ENCODE measurements around the gene CNOT4.
"Not testable (repeated sequence)": the region's sequence is repeated elsewhere in the genome, so short reads cannot be mapped to it uniquely, and the experiment has no call there.

Gene CNOT4

DNA sequence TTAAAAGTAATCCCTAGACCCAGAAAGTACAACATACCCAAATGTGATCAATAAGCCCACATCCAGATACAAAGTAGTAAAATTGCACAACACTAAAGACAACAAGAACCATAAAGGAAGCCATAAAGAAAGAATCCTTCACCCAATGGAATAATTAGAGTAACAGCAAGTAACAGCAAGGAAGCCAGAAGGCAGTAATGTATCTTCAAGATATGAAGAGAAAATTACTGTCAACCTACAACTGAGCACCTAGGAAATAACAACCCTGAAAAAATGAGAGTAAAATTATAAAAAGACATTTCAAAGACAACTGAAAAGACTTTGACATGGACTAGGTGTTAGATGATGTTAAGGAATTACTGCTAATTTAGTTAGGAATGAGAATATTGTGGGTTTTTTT, 60.5 kb downstream of the CNOT4 start:
- DNase-seq = no peak

DNA sequence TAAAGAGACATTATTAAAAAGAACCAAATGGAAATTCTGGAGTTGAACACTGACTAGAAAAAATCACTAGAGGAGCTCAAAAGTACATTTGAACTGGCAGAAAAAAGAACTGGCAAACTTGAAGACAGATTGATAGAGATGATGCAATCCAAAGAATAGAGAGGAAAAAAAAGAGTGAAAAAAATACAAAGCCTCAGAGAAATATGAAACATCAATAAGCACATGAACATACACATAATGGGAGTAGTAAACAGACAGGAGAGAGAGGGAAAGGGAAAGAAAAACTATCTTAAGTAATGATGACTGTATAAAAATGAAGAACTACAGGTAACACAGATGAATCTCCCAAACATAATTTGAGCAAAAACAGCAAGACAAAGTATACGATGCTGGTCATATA, 61.1 kb downstream of the CNOT4 start:
- DNase-seq = no peak

DNA sequence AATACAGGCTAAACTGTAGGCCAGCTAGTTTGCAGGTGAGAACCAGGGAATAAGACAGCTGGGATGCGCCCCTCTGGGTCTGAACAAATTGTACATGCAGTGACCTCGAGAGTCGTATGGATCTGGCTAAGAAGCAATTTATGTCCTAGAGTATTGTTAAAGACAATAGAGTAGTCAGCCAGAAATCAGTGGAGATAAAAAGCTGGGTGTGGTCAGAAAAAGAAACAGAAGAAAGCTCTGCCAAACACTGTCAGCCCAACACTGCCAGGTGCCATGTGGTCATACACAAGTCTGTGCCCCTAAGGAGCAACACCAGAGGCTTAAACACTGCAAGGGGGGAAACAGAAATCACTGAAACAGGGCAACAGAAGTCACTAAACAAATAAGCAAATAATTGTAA, 62.2 kb downstream of the CNOT4 start:
- no peak for DNase-seq

DNA sequence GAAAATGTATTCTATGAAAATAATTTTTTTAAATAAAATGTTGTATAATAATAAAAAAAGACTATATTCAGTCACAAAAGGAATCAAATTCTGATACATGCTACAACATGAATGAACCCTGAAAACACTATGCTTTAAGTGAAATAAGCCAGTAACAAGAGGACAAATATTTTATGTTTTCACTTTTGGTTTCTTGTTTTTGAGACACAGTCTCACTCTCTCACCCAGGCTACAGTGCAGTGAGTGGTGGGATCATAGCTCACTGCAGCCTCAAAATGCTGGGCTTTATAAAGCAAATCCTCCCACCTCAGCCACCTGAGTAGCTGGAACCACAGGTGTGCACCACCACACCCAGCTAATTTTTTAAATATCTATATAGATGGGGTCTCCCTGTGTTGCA, 64.2 kb downstream of the CNOT4 start:
- DNase-seq = no peak

DNA sequence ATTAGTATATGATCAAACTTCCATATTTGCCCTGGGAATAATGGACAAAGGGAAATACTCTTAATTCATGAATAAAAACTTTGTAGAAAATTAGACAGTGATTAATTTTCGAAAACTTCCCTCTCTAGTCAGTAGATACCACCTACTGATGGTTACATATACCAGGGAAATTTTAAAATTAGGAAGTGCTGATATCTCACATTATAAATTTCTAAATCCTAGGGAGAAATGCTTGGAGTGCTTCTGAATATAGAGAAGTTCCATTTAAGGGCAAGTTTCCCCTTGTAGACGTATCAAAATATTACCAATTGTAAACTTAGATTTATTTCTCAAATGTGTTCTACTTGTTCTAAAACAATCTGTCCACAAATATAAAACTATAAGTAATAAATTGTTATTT, 64.6 kb downstream of the CNOT4 start:
- not testable (repeated sequence) for DNase-seq

DNA sequence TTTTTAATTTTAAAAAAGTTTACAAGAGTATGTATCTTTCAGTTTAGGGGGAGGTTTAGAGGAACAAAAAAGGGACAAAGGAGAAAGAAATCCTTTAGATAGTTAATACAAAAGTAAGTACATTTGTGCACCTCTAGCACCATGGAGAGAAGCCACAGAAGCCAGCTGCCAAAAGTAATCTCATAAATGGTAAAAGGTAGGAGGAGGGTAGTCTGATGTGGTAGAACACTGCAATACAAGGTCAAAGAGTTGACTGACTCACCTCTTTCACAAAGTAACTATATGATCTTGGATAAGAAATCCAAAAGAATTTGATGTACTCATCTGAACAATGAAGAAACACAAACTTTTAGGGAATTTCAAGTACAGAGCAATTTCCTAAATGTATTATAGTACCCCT, 68.1 kb downstream of the CNOT4 start:
- no peak for DNase-seq

DNA sequence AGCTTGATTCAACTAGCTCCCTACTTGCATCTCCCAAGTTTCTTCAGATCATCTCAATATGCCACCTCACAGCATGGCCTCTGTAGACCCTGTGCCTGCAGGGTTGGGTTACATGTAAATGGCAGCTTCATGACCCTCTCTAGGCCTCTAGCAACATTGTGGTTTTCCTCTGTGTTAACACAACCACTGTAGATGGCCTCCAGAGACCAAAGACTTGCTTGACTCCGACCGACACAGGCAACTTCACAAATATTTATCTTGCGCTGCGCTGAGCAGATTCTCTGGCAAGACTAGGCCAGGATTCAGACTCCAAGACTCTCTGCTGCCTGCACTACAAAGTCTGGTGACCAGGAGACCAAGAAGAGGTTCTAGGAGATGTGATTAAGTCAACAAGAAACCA, 75.9 kb downstream of the CNOT4 start:
- DNase-seq = no peak

DNA sequence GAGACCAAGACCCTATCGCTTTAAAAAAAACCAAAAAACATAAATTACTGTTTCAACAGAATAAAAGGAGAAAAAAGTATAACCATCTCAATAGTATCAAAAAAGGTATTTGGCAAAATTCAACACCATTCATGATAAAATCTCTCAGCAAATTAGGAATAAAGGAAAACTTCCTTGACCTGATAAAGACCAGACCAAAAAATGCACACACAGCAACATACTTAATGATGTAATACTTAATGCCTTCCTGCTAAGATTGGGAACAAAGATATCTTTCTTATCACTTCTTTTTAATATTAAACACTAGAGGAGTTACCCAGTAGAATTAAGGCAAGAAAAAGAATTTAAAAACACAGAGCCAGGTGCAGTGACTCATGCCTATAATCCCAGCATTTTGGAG, 79.3 kb downstream of the CNOT4 start:
- no peak for DNase-seq

DNA sequence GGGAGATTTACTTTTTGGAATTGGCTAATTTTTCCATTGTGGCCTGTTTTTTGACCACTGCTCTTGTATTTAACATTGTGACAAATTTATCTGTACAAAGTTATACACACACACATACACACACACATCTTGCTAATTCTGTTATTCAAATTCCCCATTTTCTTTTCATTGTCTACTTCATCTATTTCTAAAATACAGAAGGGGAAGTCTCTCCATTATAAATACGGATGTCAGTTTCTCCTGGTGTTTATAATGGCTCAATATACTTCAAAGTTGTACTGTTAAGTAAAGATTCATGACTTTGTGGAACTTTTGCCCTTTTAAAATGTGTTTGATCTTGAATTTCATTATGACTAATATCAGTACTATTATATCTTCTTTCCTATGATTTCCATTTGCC, 81.0 kb downstream of the CNOT4 start:
- DNase-seq = no peak

DNA sequence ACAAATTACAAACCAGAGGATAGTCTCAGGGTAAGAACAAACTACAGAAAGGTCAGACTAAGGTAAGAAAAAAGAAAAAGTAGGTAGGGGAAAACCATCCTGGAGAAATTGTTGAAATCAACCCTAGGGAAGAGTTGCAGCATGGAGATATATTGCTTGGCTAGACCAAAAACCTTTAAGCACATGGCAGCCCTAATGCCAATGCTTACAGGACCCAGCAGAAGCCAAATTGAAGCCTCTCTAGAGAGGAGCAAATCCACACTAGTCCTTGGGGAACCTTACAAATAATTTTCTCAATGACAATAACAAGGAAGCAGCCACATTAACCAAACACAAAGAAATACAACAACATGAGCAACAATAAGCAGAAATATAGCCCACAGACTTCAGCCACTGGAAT, 81.9 kb downstream of the CNOT4 start:
- no peak for DNase-seq

DNA sequence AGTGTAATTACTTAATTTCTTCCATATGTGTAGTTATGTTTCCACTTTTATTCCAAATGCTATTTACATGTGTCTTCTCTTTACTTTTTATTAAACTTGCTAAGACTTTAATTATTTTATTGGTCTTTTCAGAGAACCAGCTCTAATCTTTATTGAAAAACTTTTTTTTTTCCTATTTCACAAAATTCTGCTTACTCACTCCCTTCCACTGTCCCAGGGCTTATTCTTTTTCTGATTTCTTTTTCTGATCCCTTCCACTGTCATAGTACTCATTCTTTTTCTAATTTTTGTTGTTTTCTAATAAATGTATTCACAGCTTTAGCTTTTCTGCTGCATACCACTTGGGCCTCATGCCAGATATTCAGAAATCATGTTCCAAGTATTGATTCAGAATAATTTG, 82.7 kb downstream of the CNOT4 start:
- DNase-seq = no peak

DNA sequence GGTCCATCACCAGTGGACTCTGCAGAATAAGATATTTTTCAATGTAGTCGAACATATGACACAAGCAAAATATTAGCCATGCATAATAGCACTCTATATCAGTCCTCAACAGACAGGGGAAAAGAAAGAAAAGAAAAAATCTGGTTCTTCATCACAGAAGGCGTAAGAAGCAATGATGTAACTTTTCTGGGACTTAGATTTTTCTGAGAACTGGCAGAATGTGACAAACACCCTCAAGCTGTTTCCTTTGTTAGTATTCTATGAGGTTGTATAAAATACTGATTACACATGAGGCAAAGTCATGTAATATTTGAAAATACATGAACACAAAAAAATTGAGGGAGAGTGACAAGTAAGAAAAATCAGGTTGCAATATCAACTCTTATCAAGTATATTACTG, 84.9 kb downstream of the CNOT4 start:
- DNase-seq = no peak

DNA sequence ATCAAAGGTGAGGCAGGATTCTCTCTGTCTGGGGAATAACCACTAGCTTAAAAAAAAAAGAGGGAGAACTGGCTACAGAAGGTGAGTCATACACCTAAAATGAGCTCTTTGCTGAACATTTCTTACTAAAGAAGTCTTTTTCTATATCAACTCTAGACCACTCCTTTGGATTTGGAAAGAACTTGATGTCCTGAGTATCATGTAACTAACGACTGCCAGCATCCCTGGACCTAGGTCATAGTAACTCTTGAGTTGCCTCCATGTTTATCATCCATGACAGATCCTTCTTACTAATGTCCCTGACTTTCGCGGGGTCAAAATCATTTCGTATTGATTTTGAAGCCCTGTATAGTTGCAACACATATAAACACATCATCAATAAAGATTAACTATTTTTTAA, 89.1 kb downstream of the CNOT4 start:
- DNase-seq = no peak

DNA sequence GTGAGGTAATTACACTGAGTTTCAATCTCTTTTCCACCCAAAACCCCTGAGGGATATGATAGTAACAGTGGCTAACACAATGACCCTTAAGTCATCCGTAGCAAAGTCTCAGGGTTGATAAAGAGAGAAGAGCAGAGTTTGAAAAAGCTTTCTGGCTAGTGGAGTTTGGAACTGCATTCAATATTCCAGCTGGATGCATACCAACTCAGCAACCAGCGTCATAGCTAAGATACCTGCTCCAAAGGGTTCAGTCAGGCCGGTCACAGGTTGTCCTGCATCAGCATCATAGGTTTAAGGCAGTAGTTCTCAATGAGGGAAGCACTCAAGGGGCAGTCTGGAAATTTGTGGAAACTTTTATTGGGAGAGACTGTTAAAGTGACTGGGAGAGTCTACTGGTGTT, 93.5 kb downstream of the CNOT4 start:
- DNase-seq = no peak

DNA sequence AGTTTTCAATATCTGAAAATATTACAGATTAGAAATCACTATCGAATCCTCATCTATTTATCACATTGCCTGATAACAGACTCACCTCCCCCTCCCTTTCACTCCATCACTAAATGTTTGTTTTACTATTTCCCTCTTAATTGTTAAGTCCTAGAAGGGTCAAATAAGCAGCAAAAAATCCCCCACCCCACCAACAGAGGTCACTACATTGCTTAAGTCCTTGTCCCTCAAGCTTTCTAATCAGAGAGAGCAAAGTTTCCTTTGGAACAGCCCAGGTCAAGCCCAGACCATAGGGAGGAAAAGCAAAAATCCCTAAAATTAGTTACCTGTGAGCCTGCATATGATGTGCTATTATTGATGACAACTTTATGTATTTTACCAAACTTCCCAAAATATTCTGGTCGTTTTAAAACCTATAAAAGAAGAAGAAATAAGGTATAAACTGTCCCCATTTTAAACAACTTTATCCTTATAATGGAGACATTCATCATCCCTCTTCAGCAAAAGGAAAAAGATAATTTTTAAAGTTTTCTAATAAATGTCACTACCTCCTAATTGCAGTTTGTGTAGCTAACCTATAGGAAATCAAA, 95.0 kb downstream of the CNOT4 start:
- no peak for DNase-seq

DNA sequence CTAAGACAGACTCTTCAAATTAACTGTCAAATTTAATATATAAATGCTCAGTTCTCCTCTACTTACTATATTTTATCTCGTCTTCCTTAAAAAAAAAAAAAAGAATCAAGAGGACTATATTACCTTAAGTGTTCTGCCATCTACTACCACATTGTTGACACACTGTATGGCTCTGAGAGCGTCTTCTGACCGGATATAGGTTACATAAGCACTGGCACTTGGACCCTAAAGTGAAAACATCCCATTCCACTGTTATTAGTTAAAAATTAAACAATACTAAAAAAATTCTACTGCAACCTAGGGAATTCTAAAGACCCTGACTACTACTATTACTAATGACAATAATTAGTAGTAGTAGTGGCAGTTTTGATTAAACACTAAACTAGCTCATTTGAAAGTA, 95.7 kb downstream of the CNOT4 start:
- no peak for DNase-seq

DNA sequence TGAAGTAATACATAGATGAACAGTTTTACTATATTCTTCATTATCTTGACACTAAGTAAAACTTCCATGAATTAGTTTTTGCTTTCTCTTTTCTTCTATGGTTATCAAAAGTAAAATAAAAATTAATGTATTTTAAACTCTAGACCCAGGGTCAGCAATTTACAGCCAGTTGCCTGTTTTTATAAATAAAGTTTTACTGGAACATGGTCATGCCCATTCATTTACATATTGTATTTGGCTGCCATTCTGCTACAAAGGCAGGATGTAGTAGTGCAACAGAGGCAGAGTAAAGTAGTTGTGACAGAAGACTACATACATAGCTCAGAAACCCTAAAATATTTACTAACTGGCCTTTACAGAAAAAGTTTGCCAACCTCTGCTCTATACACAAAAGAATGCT, 98.8 kb downstream of the CNOT4 start:
- DNase-seq = no peak

DNA sequence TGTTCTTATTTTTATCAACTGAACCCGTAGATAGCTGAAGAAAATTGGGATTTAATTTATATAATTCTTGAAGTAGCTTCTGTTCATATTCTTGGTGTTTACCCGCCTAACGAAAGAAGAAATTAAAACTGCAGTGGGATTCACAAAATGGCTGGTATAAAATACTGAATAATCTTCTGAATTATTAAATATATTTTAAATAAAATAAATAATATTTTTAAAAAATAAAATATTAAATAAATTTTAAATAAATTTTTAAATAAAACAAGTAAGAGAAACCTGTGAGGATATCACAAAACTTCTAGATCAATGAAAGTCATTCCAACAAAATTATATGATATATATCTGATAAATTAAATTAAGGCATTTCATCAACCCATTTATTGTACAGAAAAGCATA, 99.4 kb downstream of the CNOT4 start:
- no peak for DNase-seq

DNA sequence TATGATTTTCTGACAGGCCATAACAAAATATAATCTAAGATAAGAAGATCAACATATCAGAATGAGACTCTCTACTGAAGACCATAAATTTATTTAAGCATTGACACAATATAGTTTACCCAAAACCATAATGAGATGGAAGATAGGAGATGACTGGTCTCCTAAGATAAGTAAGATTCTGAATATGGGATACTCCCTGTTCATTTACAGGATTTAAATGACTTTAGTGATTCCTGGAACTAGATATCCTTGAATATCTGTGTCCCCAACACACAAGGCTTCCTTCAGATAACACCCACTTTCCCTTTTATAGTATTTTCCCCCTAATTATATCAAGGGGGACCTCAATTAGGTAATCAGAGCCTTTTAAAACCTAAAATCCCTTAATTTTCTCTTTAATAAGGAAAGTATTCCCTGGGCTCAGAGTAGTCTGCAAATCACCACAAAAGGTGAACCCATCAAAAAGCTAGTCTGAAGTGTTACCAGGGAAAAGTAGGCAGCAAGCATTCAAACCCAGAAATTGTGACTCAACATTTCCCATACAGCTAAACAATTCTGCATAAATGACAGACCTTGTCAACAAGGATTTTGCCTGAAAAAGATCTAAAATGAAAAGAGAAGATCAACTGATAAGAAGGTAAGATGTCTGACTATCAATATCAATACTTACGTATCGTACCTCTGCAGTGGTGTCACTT, 99.9 kb downstream of the CNOT4 start:
- DNase-seq = no peak

DNA sequence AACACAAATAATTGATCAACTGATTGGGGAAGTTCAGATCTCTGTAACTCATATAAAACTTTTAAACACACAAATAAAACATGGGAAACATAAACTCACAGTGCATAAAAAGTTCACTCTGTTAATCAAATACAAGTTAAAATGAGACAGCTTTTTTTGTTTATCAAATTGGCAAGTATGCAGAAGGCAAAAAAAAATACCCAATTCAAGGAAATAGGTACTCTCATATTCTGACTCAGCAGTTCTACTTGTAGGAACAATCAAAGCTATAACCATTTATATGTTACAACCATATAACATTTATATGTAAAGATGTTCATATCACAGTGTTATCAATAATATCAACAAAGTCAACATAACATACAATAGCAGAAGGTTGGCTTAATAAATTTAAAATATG, 102.0 kb downstream of the CNOT4 start:
- DNase-seq = no peak

DNA sequence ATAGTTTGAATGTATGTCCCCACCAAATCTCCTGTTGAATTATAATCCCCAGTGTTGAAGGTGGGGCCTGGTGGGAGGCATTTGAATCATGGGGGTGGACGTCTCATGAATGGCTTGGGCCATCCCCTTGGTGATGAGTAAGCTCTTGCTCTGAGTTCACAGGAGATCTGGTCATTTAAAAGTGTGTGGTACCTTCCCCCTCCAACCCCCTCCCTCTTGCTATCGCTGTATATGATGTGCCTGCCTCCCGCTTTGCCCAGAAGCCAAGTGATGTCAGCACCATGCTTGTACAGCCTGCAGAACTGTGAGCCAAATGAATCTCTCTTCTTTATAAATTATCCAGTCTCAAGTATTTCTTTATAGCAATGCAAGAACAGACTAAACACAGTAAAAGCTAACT, 103.0 kb downstream of the CNOT4 start:
- DNase-seq = no peak

DNA sequence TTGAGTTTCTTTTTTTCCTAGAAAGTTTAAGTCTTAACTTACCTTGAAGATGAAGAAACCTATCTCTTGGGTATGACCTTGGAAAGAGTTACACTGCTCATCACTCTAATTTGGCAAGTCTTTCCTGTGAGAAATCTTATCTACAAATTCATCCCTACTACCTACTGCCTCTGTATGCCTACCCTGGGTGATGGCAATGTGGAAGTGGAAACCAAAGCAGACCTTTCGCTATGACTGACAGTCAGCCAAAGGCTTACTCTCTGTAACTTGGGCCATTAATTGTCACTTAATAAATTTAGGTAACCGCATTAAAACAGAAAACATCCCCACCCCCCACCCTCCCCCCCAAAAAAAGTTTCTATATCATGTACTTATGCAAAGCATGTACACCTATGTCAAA, 103.9 kb downstream of the CNOT4 start:
- no peak for DNase-seq

DNA sequence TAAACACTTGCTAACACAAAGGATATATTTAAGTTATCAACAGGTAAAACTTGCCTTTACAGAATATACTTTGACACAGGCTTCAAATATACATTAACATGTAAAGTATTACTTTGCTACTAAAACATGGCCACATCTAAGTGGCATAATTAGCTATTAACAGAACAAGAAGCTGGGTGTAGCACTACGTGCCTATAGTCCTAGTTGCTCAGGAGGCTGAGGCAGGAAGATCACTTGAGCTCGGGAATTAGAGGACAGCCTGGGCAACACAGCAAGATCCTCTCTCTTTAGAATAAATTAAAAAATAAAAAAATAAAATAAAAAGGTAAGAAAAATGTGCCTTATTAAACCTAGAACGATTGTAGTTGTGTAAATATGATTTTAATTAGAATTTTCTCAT, 106.6 kb downstream of the CNOT4 start:
- no peak for DNase-seq

DNA sequence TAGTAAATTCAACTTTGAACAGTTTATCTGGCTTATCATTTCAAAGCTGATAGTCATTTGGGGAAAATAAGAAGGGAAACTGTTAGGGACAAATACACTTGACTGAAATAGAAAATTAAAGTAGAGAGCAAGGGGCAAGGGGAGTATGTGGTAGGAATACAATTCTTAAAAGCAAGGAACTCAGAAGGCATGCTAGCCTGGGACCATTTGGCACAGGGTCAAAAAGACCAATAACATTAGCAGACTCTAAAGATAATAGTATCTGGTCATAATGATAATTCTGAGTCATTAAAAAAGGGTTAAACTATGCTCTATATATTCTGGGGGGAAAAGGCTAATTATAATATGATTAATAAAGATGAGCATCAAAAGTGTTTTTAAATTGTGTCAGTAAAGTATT, 112.2 kb downstream of the CNOT4 start:
- DNase-seq = no peak

DNA sequence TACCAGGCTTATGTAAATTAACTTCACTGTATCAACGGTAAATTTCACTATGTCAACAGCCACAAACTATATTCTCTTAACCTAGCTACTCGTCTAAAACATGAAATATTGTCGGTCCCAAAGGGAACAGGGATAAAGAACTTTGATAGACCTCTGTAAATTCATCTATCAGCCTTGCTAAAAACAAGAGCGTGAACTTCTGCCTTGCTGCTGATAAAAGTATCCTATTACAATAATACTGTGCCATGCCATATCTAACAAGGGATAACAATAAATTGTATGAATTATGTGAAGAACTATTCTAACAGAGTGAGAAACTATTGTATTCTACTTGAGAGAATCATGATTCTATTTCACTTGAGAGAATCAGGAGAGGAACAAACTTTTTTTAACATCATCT, 117.2 kb downstream of the CNOT4 start:
- DNase-seq = no peak

All from NCI-H510A (cell line).